H9 (cell line): ENCODE measurements around the gene THSD7B. TPM values are rescaled to one million over a fixed set of nuclear protein-coding genes. Genes with fewer than 3 reads are reported as not detected.

ENCODE experiments used
- DNase-seq: peaks from one replicate; pipeline ENCODE4 v3.0.0-alpha.2; 2017
- H2AFZ ChIP-seq: one replicate; pipeline ENCODE4 v1.6.1; 2013; ENCODE audit warnings: mild to moderate bottlenecking, low read length, control low read depth, moderate library complexity
- H2AK5ac ChIP-seq: 2 replicates; pipeline ENCODE4 v1.6.1; 2013; ENCODE audit warnings: low read length, control low read depth, mixed read lengths; ENCODE audit not compliant: insufficient read length
- H2BK120ac ChIP-seq: one replicate; pipeline ENCODE4 v1.6.1; 2013; ENCODE audit warnings: low read depth, mild to moderate bottlenecking, low read length, control low read depth, inconsistent platforms; ENCODE audit not compliant: poor library complexity, severe bottlenecking
- H2BK12ac ChIP-seq: 2 replicates; pipeline ENCODE4 v1.6.1; 2013; ENCODE audit warnings: low read length, control low read depth, mixed read lengths, low read depth; ENCODE audit not compliant: insufficient read length
- H2BK15ac ChIP-seq: 2 replicates; pipeline ENCODE4 v1.6.1; 2013; ENCODE audit warnings: low read depth, low read length, control low read depth
- H2BK20ac ChIP-seq: one replicate; pipeline ENCODE4 v1.6.1; 2013; ENCODE audit warnings: low read depth, mild to moderate bottlenecking, low read length, control low read depth, inconsistent platforms; ENCODE audit not compliant: poor library complexity, severe bottlenecking
- H2BK5ac ChIP-seq: 2 replicates; pipeline ENCODE4 v1.6.1; 2013; ENCODE audit warnings: low read length, control low read depth, mixed read lengths; ENCODE audit not compliant: insufficient read length
- H3K14ac ChIP-seq: 2 replicates; pipeline ENCODE4 v1.6.1; 2013; ENCODE audit warnings: low read length, control low read depth; ENCODE audit not compliant: insufficient read depth
- H3K18ac ChIP-seq: 2 replicates; pipeline ENCODE4 v1.6.1; 2013; ENCODE audit warnings: low read depth, mild to moderate bottlenecking, mixed read lengths, low read length, control low read depth; ENCODE audit not compliant: insufficient read length
- H3K23ac ChIP-seq: 2 replicates; pipeline ENCODE4 v1.6.1; 2013; ENCODE audit warnings: low read length, control low read depth, mixed read lengths, low read depth; ENCODE audit not compliant: insufficient read length
- H3K23me2 ChIP-seq: 2 replicates; pipeline ENCODE4 v1.6.1; 2013; ENCODE audit warnings: low read depth, mild to moderate bottlenecking, mixed read lengths, low read length, control low read depth; ENCODE audit not compliant: insufficient read length, poor library complexity, severe bottlenecking
- H3K27ac ChIP-seq: 2 replicates; pipeline ENCODE4 v1.5.1; 2013; ENCODE audit warnings: low read length, control low read depth, mixed read lengths, low read depth; ENCODE audit not compliant: insufficient read length
- H3K27me3 ChIP-seq: 2 replicates; pipeline ENCODE4 v1.6.1; 2013; ENCODE audit warnings: low read length, control low read depth, inconsistent platforms; ENCODE audit not compliant: insufficient read depth
- H3K4ac ChIP-seq: 2 replicates; pipeline ENCODE4 v1.6.1; 2013; ENCODE audit warnings: low read depth, mild to moderate bottlenecking, control low read depth, inconsistent platforms, low read length, moderate library complexity
- H3K4me1 ChIP-seq: 2 replicates; pipeline ENCODE4 v1.6.1; 2013; ENCODE audit warnings: low read length, control low read depth, inconsistent platforms; ENCODE audit not compliant: insufficient read depth
- H3K4me2 ChIP-seq: 2 replicates; pipeline ENCODE4 v1.6.1; 2013; ENCODE audit warnings: low read length, control low read depth, mixed read lengths; ENCODE audit not compliant: insufficient read length, insufficient read depth
- H3K56ac ChIP-seq: 2 replicates; pipeline ENCODE4 v1.6.1; 2013; ENCODE audit warnings: low read depth, mild to moderate bottlenecking, mixed read lengths, low read length, control low read depth; ENCODE audit not compliant: insufficient read length
- H3K79me1 ChIP-seq: 2 replicates; pipeline ENCODE4 v1.6.1; 2013; ENCODE audit warnings: low read depth, mild to moderate bottlenecking, moderate library complexity, low read length, control low read depth, inconsistent platforms; ENCODE audit not compliant: insufficient read depth, poor library complexity, severe bottlenecking
- H3K79me2 ChIP-seq: 2 replicates; pipeline ENCODE4 v1.6.1; 2013; ENCODE audit warnings: low read length, control low read depth, inconsistent platforms; ENCODE audit not compliant: insufficient read depth
- H3K9ac ChIP-seq: 2 replicates; pipeline ENCODE4 v1.6.1; 2013; ENCODE audit warnings: low read length, control low read depth, mixed read lengths; ENCODE audit not compliant: insufficient read length; ENCODE audit errors: extremely low read depth
- H3K9me3 ChIP-seq: one replicate; pipeline ENCODE4 v1.6.1; 2013; ENCODE audit warnings: low read depth, low read length, inconsistent platforms; ENCODE audit not compliant: control insufficient read depth
- H3T11ph ChIP-seq: one replicate; pipeline ENCODE4 v1.6.1; 2013; ENCODE audit warnings: mild to moderate bottlenecking, low read length, control low read depth, inconsistent platforms
- H4K20me1 ChIP-seq: one replicate; pipeline ENCODE4 v1.6.1; 2013; ENCODE audit not compliant: control insufficient read depth, insufficient read length, insufficient read depth
- H4K5ac ChIP-seq: 2 replicates; pipeline ENCODE4 v1.6.1; 2013; ENCODE audit warnings: low read depth, mild to moderate bottlenecking, mixed read lengths, low read length, control low read depth; ENCODE audit not compliant: insufficient read length
- H4K8ac ChIP-seq: replicated peaks from 2 replicates; pipeline ENCODE4 v1.6.1; 2013; ENCODE audit warnings: low read length, control low read depth, mixed read lengths, low read depth; ENCODE audit not compliant: insufficient read length
- H4K91ac ChIP-seq: 2 replicates; pipeline ENCODE4 v1.6.1; 2013; ENCODE audit warnings: low read depth, mild to moderate bottlenecking, moderate library complexity, mixed read lengths, low read length, control low read depth; ENCODE audit not compliant: insufficient read length
- H3K27ac Mint-ChIP-seq, 3 experiments: 2 replicates in 2 of 3; 3 replicates in 1 of 3; pipeline ENCODE4 v1.8.0; 2020 to 2021; ENCODE audit warnings: mixed read lengths in 3 of 3, mild to moderate bottlenecking in 1 of 3, moderate library complexity in 1 of 3
- H3K27me3 Mint-ChIP-seq: 2 replicates; pipeline ENCODE4 v1.8.0; 2021; ENCODE audit warnings: low read depth, mild to moderate bottlenecking, moderate library complexity, mixed read lengths
- H3K36me3 Mint-ChIP-seq, 3 experiments: 2 replicates in 2 of 3; 3 replicates in 1 of 3; pipeline ENCODE4 v1.8.0; 2020 to 2021; ENCODE audit warnings: low read depth in 3 of 3, mixed read lengths in 3 of 3; ENCODE audit not compliant: insufficient read depth in 1 of 3
- H3K4me1 Mint-ChIP-seq, 2 experiments: 2 replicates each; pipeline ENCODE4 v1.8.0; 2020; ENCODE audit warnings: mixed read lengths in 2 of 2
- H3K4me3 Mint-ChIP-seq, 2 experiments: 2 replicates in 1 of 2; 3 replicates in 1 of 2; pipeline ENCODE4 v1.8.0; 2020 to 2021; ENCODE audit warnings: mild to moderate bottlenecking in 2 of 2, mixed read lengths in 2 of 2, moderate library complexity in 1 of 2
- H3K9me3 Mint-ChIP-seq, 2 experiments: 2 replicates in 1 of 2; 3 replicates in 1 of 2; pipeline ENCODE4 v1.8.0; 2020; ENCODE audit warnings: mild to moderate bottlenecking in 2 of 2, mixed read lengths in 2 of 2, moderate library complexity in 1 of 2
- CTCF ChIP-seq: fragments of 200-600 bp; sonication (generic); conservative IDR thresholded peaks from 3 replicates; pipeline ENCODE4 v1.8.0; 2021; ENCODE audit warnings: antibody characterized with exemption, mild to moderate bottlenecking
- WGBS: extraction: QIAGEN DNeasy Blood & Tissue Kit; methylation state at CpG from one replicate; pipeline ENCODE4 v1.1.7; 2013; ENCODE audit warnings: missing lambda C conversion rate, low lambda C conversion rate, mixed read lengths; ENCODE audit not compliant: insufficient read length; ENCODE audit errors: extremely low coverage; 5-methylcytosine and 5-hydroxymethylcytosine counted together
- total RNA-seq: library from RNA; stranded (reverse); gene quantifications from 2 replicates; pipeline ENCODE4 v1.2.1, GENCODE V29; 2021

The THSD7B gene
- total RNA-seq, 1 experiment from 2014 or later = 0.85 TPM

GRCh38 chr2:137220438-137220993, 455.2 kb downstream of the THSD7B start:
- no peak overlapping the region for H2BK5ac ChIP-seq
- no peak overlapping the region for H3K56ac ChIP-seq
- no peak overlapping the region for H3K4ac ChIP-seq
- no peak overlapping the region for H2AFZ ChIP-seq
- H2BK15ac ChIP-seq = no peak overlapping the region
- no peak overlapping the region for H3K23ac ChIP-seq
- no peak overlapping the region for H2AK5ac ChIP-seq
- H3K4me2 ChIP-seq = no peak overlapping the region
- Mint-ChIP-seq H3K27me3 (no peaks in the 10 kb centered on the region), H3K9me3 (no peaks in the 10 kb centered on the region), H3K36me3 (no peaks in the 10 kb centered on the region), H3K4me3 (no peak overlapping the region), H3K27ac (no peak overlapping the region), H3K4me1 (peaks cover 10 to 14% of the 10 kb centered on the region in 2 experiments)
- H3K79me1 ChIP-seq = no peaks in the 10 kb centered on the region
- no peak overlapping the region for H2BK20ac ChIP-seq
- whole genome bisulfite sequencing = no CpG with 5 or more reads among the region's 1 CpG
- H3K27me3 ChIP-seq = no peaks in the 10 kb centered on the region
- TF ChIP-seq CTCF = no peak
- no peaks in the 10 kb centered on the region for H3K9me3 ChIP-seq
- H2BK12ac ChIP-seq = no peak overlapping the region
- no peak overlapping the region for H2BK120ac ChIP-seq
- H4K5ac ChIP-seq = no peak overlapping the region
- H4K8ac ChIP-seq = no peak overlapping the region
- H3K14ac ChIP-seq = no peak overlapping the region
- no peak overlapping the region for H3T11ph ChIP-seq
- H3K9ac ChIP-seq = no peak overlapping the region
- no peak overlapping the region for H3K27ac ChIP-seq
- no peaks in the 10 kb centered on the region for H3K23me2 ChIP-seq
- no peaks in the 10 kb centered on the region for H3K79me2 ChIP-seq
- H4K20me1 ChIP-seq = no peaks in the 10 kb centered on the region
- no peak overlapping the region for H3K18ac ChIP-seq
- H3K4me1 ChIP-seq = no peaks in the 10 kb centered on the region; the same call in 1 of the 2 replicates
- H4K91ac ChIP-seq = no peak overlapping the region
- DNase-seq = no peak
